GM12874 (cell line): ENCODE data around the gene DDX5.

Source experiments
- TF ChIP-seq, protein P1 (sequence below): IDR thresholded peaks from 2 replicates; pipeline ENCODE4 v1.5.1; 2011; ENCODE audit warnings: low read depth, mild to moderate bottlenecking, control low read depth, low read length, moderate library complexity; ENCODE audit not compliant: insufficient read depth

DDX5 gene

DNA sequence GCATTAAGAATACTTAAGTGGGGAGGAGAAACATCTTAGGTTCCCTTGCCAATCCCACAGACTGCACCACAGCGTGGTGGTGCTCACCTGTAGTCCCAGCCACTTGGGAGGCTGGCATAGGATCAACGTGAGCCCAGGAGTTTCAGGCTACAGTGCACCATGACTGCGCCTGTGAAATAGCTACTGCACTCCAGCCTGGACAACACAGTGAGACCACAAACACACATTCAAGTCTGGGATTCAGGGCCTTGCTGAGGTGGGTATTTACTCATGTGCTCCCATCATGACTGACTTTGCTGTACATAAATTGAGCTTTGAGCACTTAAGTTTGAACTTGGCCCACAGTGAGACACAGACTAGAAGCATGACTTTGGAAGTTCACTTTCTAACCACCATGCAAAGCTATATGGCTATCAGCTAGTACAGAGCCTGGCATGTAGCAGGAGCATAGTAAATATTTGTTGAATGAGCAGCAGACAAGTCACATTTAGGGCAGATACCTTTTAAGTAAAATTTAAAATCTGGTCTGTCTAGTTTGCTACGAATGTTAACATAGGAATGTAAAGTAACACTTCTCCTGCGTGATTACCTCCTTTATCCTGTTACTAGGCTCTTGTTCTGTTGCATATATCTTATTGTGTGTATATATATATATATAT is 34.2 kb upstream of the DDX5 start:
- TF ChIP-seq, protein P1, sequence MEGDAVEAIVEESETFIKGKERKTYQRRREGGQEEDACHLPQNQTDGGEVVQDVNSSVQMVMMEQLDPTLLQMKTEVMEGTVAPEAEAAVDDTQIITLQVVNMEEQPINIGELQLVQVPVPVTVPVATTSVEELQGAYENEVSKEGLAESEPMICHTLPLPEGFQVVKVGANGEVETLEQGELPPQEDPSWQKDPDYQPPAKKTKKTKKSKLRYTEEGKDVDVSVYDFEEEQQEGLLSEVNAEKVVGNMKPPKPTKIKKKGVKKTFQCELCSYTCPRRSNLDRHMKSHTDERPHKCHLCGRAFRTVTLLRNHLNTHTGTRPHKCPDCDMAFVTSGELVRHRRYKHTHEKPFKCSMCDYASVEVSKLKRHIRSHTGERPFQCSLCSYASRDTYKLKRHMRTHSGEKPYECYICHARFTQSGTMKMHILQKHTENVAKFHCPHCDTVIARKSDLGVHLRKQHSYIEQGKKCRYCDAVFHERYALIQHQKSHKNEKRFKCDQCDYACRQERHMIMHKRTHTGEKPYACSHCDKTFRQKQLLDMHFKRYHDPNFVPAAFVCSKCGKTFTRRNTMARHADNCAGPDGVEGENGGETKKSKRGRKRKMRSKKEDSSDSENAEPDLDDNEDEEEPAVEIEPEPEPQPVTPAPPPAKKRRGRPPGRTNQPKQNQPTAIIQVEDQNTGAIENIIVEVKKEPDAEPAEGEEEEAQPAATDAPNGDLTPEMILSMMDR = no peak

DNA sequence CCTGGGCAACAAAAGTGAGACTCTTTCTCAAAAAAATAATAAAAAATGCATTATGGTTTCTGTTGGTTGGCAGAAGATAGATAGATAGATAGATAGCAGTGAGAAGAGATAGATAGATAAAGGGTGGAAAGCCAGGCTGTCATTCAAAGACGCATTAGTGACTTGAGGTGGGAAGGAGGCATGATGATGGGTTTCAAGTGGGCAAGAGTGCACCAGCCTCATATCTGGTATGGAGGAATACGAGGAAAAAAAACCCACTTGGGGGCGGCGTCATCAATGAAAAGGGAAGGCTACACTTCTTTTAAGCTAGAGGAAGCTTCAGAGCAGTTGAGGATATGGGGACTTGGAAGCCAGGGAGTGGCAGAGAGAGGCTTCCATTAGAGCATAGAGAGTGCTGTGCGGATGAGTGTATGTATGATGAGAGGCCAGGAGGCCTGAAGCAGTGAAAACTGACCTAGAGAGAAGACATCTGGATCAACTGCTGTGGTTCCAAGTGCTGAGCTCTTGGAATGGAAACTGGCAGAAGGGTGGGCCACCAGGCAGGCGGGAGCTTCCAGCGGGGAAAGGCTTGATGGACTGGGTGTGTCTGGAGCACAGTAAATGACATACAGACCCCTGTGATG is 32.5 kb upstream of the DDX5 start:
- TF ChIP-seq, protein P1 = no peak

DNA sequence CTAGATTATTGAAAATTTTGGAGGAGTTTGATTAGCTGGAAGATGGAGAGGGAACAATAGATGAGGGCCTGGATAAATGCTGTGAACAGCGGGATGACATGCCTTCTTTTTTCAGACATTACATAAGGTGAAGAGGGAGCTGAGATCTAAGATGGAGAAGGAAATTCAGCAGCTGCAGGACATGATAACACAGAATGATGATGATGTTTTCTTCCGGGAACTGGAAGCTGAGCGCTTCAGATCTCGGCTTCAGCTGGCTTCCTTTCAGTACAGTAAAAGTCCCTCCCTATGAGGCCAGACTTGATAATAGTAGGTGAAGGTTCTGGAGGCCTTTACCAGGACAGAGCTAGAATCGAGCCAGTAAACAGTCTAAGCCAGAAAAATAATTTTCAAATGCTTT is 31.4 kb upstream of the DDX5 start:
- TF ChIP-seq, protein P1 = no peak

DNA sequence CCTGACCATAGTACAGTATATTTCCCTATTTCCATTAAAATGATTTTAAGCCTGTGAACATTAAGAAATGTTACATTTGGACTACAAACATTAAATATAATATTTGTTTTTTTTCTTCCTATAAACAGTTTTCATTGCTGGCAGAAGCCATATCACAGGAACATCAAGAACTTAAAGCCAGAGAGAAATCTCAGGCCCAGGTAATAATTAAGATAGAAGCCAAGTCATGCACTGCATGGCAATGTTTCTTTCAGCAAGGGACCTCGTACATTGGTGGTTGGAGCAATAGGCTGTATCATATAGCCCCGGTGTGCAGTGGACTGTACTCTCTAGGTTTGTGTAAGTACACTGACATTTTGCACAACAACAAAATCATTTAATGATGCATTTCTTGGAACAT is 30.8 kb upstream of the DDX5 start:
- TF ChIP-seq, protein P1 = no peak

DNA sequence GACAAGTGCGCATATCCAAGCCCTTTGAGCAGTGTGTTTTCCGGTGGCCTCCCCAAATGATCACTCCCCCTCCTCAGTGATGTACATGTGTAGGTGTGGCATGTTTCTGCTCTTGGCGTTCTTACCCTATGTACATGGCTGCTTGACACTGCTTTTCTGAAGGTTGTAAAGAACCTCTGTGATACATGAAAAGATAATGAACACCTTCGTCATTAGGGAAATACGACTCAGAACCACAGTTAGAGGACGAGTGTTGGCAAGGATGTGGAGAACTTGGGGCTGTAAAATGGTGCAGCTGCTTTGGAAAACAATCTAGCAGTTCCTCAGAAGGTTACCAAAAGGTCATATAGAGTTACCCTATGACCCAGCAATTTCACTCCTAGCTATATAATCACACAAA is 29.3 kb upstream of the DDX5 start:
- TF ChIP-seq, protein P1 = no peak

DNA sequence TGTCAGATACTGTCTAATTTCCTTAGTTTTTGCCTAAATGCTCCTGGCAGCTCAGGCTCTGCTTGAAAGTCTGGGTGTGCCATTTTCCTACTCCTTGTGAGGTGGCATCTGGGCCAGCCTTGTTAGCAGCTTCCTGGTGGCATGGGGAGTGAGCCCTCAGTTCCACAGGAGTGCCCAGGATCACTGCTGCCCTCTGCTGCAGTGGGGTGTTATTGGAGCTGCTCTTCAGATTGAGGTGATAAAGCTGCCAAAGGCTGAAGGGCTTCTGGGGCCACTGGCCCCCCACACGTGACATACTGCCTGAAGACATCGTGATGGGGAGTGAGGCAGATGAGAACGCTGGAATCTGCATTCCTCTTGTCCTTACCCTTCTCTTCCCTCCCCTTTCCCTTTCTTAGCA is 28.1 kb upstream of the DDX5 start:
- TF ChIP-seq, protein P1 = peak; percentile 9; the same call in 1 of the 2 replicates

DNA sequence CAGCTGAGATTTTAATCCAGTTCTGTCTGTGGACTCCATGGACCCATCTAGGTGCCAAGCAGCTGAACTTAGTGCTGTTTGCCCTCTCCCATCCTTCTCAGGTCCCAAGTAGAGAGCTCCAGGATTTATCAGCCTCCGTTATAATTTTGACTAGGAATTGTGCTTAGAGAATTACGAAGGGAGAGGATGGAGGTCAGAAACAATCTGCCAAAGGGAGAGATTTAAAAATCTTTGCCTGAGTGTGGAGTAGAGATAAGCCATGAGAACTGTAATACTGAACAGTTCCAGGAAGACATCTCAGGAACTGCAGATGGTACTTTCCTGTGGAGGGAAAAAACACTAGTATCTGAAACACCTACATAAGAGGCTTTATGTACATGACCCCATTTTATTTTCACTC is 27.7 kb upstream of the DDX5 start:
- TF ChIP-seq, protein P1 = no peak
